Thymus (tissue), 11 donors: ENCODE data around the gene APBB2. TPM values are rescaled to one million over a fixed set of nuclear protein-coding genes. Genes with fewer than 3 reads are reported as not detected.

Source experiments
- DNase-seq, 9 donors: peaks; one replicate each; pipeline ENCODE4 v3.0.0-alpha.2; 2013; ENCODE audit warnings: low spot score in 9 of 9, low read depth in 6 of 9, missing footprints in 1 of 9
- H3K27ac ChIP-seq, 2 donors: one replicate each; pipeline ENCODE4 v1.5.1; 2013; ENCODE audit warnings: control low read depth in 1 of 2, low read depth in 1 of 2, low read length in 1 of 2, mild to moderate bottlenecking in 1 of 2, moderate library complexity in 1 of 2
- H3K27me3 ChIP-seq, 2 donors: one replicate each; pipeline ENCODE4 v1.5.1; 2013; ENCODE audit warnings: low read length in 1 of 2; ENCODE audit not compliant: control insufficient read depth in 2 of 2, insufficient read depth in 1 of 2
- H3K36me3 ChIP-seq, 2 donors: one replicate each; pipeline ENCODE4 v1.5.1; 2013; ENCODE audit warnings: low read length in 1 of 2, mild to moderate bottlenecking in 1 of 2, moderate library complexity in 1 of 2; ENCODE audit not compliant: control insufficient read depth in 2 of 2, insufficient read depth in 2 of 2
- H3K4me1 ChIP-seq, 2 donors: one replicate each; pipeline ENCODE4 v1.5.1; 2013; ENCODE audit warnings: low read length in 2 of 2; ENCODE audit not compliant: control insufficient read depth in 2 of 2, insufficient read depth in 2 of 2
- H3K4me3 ChIP-seq, 2 donors: one replicate each; pipeline ENCODE4 v1.5.1; 2013; ENCODE audit warnings: low read length in 2 of 2, control low read depth in 1 of 2, mild to moderate bottlenecking in 1 of 2
- H3K9me3 ChIP-seq, 2 donors: one replicate each; pipeline ENCODE4 v1.5.1; 2013; ENCODE audit warnings: low read length in 1 of 2, mild to moderate bottlenecking in 1 of 2; ENCODE audit not compliant: control insufficient read depth in 2 of 2, insufficient read depth in 1 of 2
- WGBS: extraction: QIAGEN DNeasy Blood & Tissue Kit; methylation state at CpG from one replicate; pipeline ENCODE4 v1.1.7; 2013; 5-methylcytosine and 5-hydroxymethylcytosine counted together
- polyA plus RNA-seq: library from polyadenylated mRNA; stranded (reverse); fragments of 200-250 nt; gene quantifications from one replicate; pipeline ENCODE4 v1.2.3, GENCODE V29; 2013
- total RNA-seq: library from RNA; stranded (reverse); fragments of 120-200 nt; gene quantifications from one replicate; pipeline ENCODE4 v1.2.4, GENCODE V29; 2013
- donor health status: healthy.

APBB2 gene
- total and polyA plus RNA-seq, 2 donors: 10.0 to 20.2 TPM

GRCh38 chr4:41176340-41176739, 38.0 kb downstream of the APBB2 start:
- H3K4me1 ChIP-seq: no peaks in the 10 kb centered on the region
- no peak overlapping the region for H3K4me3 ChIP-seq
- H3K36me3 ChIP-seq: no peaks in the 10 kb centered on the region
- no peak for DNase-seq
- 94% methylated on average over 1 of the region's 1 CpG for WGBS
- H3K9me3 ChIP-seq: no peaks in the 10 kb centered on the region
- peak overlapping the region in 1 of 2 donors; percentile 41 for H3K27ac ChIP-seq
- no peaks in the 10 kb centered on the region for H3K27me3 ChIP-seq

GRCh38 chr4:41175794-41176193, 38.5 kb downstream of the APBB2 start:
- no peaks in the 10 kb centered on the region for H3K9me3 ChIP-seq
- peak overlapping the region in 1 of 2 donors; percentile 41 for H3K27ac ChIP-seq
- no peaks in the 10 kb centered on the region for H3K36me3 ChIP-seq
- no peak for DNase-seq
- no peaks in the 10 kb centered on the region for H3K4me1 ChIP-seq
- no peak overlapping the region for H3K4me3 ChIP-seq
- H3K27me3 ChIP-seq: no peaks in the 10 kb centered on the region

DNA sequence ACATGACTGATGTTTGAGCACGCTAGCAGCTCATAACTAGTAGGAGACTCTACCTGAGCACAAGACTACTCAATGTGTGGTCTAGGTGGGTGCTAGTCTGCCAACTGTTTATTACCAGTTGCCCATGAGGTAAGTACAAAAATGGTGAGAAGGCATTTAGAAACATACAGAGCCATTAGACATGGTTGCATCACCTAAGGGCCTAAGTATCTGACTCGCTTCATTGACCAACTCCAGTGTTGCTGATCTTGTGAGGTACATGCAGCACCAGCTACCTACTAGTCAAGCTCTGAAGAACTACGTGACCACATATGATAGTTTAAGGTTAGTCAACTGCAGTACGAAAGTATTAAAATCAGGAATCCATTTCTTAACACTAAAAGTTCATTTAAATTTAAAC, 39.9 kb downstream of the APBB2 start:
- no peak for DNase-seq
- Histone ChIP-seq H3K36me3 (no peaks in the 10 kb centered on the region), H3K4me3 (no peak overlapping the region), H3K27me3 (no peaks in the 10 kb centered on the region), H3K9me3 (no peaks in the 10 kb centered on the region), H3K4me1 (no peaks in the 10 kb centered on the region), H3K27ac (no peak overlapping the region)
- WGBS: 96% methylated on average over 4 of the region's 4 CpGs

DNA sequence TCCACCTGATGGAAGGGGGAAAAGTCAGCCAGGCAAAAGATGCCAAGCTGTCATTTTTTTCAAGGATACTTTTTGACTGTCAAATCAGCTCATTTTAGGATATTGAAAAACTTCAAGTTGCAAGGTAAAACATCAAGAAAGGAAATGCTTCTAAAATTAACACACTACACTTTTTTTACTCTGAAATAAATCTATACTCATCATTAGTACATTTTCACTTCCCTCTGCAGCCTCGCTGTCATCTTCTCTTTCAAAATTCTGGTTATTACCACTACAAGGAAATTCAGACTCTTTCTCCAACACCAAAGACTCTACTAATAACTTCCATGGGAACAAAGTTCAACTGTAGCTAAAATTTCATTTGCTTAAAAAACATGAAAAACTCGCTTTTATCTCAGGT, 41.6 kb downstream of the APBB2 start:
- Histone ChIP-seq H3K4me3 (no peak overlapping the region), H3K9me3 (no peaks in the 10 kb centered on the region), H3K4me1 (no peaks in the 10 kb centered on the region), H3K36me3 (no peaks in the 10 kb centered on the region), H3K27me3 (no peaks in the 10 kb centered on the region), H3K27ac (no peak overlapping the region)
- 88% methylated on average over 2 of the region's 2 CpGs for WGBS
- no peak for DNase-seq

- Histone ChIP-seq H3K4me3 (no peak overlapping the region), H3K27me3 (no peaks in the 10 kb centered on the region), H3K27ac (no peak overlapping the region), H3K9me3 (peaks cover 0 to 3% of the 10 kb centered on the region in 2 donors), H3K36me3 (no peaks in the 10 kb centered on the region), H3K4me1 (no peaks in the 10 kb centered on the region)
- 99% methylated on average over 4 of the region's 4 CpGs for WGBS
- no peak for DNase-seq
These were observed 45.0 kb downstream of the APBB2 start for GRCh38 chr4:41169256-41169800.

GRCh38 chr4:41167191-41167590, 47.2 kb downstream of the APBB2 start:
- 94% methylated on average over 4 of the region's 4 CpGs for WGBS
- H3K4me1 ChIP-seq: no peaks in the 10 kb centered on the region
- no peak overlapping the region for H3K4me3 ChIP-seq
- H3K36me3 ChIP-seq: no peaks in the 10 kb centered on the region
- DNase-seq: no peak
- H3K27me3 ChIP-seq: no peaks in the 10 kb centered on the region
- peaks cover 0 to 3% of the 10 kb centered on the region in 2 donors for H3K9me3 ChIP-seq
- no peak overlapping the region for H3K27ac ChIP-seq

DNA sequence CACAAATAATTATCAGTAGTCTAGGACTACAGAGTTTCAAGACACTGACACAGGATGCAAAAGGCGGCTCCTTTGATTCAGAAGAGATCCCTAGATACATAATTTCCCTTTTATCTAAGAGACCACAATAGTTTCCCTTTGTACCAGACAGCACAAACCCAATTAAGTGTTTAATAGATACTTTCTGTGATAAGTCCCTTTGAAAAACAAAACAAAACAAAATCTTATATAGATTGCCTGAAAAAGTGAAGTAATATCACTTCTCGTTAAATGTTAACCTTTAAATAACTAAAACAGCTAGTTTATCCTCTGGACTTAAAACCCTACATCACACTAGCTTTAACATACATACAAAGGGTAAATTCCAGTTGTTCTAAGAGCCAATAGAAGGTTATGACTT, 49.9 kb downstream of the APBB2 start:
- no peaks in the 10 kb centered on the region for H3K4me1 ChIP-seq
- peaks cover 0 to 3% of the 10 kb centered on the region in 2 donors for H3K9me3 ChIP-seq
- no peak overlapping the region for H3K4me3 ChIP-seq
- H3K27ac ChIP-seq: no peak overlapping the region
- H3K36me3 ChIP-seq: no peaks in the 10 kb centered on the region
- WGBS: 95% methylated on average over 2 of the region's 2 CpGs
- no peaks in the 10 kb centered on the region for H3K27me3 ChIP-seq
- DNase-seq: no peak

GRCh38 chr4:41161355-41161754, 53.0 kb downstream of the APBB2 start:
- 95% methylated on average over 3 of the region's 3 CpGs for WGBS
- no peaks in the 10 kb centered on the region for H3K36me3 ChIP-seq
- no peak overlapping the region for H3K4me3 ChIP-seq
- no peaks in the 10 kb centered on the region for H3K4me1 ChIP-seq
- no peaks in the 10 kb centered on the region for H3K27me3 ChIP-seq
- H3K9me3 ChIP-seq: peaks cover 0 to 3% of the 10 kb centered on the region in 2 donors
- no peak for DNase-seq
- H3K27ac ChIP-seq: no peak overlapping the region

DNA sequence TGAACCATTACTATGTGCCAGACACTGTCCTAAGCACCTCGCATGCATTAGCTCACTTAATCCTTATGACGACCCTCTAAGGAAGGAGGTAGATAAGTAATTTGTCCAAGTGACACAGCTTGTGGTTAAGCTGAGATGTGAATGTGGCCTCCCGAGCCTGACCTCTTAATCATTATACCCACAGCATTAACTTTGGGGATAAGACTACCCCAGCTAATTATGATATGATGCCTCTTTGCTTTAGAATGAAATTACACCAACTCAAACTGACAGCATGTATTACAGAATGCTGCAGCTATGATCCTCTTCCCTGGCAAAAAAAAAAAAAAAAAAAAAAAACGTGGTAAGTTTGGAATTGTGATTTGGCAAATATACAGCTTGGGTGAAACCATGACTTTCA, 53.5 kb downstream of the APBB2 start:
- Histone ChIP-seq H3K9me3 (no peaks in the 10 kb centered on the region), H3K4me3 (no peak overlapping the region), H3K27me3 (no peaks in the 10 kb centered on the region), H3K27ac (no peak overlapping the region), H3K36me3 (no peaks in the 10 kb centered on the region), H3K4me1 (no peaks in the 10 kb centered on the region)
- 84% methylated on average over 4 of the region's 4 CpGs for WGBS
- DNase-seq: no peak
